NCI-H1930 (cell line): Measurements from ENCODE around the gene THBS1.

Source experiments
- DNase-seq, 2 experiments: peaks; one replicate each; lab custom pipeline; 2025; lab: John Stamatoyannopoulos, UW

Gene THBS1

DNA sequence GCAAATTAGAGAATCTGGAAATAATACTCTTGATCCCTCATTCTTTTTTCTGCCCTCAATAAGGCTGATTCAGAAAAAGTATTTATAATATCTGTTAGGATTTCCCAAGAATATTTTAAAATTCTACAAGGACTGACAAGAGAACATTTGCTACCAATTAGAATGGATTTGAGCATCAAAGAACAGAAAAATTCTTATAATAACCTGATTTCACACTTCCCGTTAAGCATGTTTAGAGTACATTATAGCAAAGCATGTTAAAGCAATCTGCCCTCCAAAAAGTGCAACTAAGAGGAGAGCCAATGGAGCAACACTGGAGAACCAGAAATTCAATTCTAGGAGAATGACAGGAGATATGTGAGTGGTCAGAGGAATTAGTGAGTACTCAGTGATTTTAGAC is 57.2 kb downstream of the THBS1 start:
- no peak for DNase-seq

DNA sequence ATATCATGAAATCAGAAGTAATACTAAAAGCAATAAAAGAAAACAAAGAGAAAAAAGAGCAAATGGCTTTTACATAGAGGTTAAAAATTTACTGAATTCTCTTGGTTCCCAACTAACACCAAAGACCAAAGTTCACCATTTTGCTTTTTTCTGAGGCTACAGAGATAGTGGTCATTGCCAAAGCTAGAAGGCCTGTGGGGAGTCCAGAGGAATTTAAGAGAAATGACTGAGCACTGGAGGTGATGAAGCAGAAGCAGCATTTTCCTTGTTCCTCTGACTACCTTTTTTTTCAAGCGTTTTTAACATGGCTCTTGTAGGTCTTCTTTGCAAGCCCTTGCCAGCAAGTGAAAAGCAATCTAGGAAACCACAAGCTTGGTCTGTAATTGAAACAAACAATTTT is 58.2 kb downstream of the THBS1 start:
- DNase-seq: no peak

DNA sequence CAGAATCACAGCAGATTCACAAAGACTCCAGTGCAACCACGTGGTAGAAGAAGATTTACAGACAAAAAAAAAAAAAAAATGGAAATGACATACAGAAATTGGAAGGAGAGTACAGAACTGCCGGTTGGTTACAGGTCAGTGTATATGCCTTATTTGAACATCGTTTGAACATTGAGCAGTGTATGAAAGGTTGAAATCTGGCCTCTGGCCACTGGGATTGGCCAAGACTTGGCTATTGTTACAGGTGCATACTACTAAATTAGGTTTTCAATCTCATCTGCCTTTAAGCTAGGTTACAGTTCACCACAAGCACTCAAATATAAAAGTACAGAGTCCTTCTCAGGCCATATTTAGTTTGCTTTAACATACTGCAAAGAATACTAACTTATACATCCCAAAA is 59.8 kb downstream of the THBS1 start:
- DNase-seq: no peak

DNA sequence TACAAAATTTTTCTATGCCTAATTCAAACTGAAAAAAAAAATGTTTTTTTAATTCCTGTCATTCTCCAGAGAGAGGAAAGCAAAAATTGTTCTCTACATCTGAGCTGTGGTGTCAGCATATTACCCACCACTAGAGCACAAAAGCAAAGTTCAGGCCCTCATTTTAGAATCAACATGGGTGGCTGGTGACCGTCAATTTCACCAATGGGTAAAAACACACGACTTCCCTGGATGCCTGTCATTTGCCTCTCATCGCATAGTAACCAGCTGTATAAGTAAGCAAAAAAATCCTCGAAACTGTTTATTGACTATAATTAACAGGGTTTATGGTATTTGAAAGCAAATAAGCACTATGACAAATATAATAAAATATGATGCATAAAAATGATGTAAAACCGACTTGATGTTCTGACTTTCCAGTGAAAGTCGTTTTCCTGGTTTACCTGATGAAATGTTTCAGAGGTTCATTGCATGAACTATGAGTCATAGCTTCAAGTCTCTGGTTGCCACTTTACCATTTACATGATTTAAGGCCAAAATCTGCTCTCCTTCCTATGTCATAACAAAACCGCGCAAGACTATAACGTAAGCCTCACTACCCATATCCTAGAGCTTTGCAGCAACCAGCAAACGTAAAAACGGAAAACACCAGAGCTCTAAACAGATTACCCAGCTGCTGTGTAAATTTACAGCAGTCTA is 60.5 kb downstream of the THBS1 start:
- no peak for DNase-seq

DNA sequence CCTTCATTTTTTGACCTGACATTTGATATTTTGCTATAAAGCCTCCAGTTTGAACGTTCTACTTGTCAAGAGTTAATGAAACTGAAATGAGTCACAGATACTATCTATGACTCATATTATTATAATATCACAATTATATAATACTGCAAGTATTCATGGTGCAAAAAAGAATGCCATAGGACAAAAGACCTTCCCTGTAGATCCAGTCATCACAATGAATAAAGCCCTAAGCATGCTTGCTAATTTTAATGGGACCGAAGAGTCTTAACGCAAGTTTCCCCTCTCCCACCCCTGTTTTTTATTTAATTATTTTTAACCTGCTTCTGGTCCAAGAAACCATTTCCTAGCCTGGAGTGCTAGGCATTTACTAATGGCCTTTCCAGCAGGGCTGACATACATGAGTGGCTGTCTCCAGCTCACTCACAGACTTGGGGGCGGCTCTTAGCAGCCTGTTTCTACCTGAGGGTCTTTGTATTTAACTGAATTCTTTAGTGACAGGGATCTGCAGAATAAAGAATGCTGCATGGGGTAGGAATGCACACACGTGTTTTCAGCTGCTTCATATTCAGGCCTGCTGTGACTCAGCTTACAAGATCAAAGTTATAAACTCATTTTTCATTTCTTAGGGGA is 61.2 kb downstream of the THBS1 start:
- no peak for DNase-seq

DNA sequence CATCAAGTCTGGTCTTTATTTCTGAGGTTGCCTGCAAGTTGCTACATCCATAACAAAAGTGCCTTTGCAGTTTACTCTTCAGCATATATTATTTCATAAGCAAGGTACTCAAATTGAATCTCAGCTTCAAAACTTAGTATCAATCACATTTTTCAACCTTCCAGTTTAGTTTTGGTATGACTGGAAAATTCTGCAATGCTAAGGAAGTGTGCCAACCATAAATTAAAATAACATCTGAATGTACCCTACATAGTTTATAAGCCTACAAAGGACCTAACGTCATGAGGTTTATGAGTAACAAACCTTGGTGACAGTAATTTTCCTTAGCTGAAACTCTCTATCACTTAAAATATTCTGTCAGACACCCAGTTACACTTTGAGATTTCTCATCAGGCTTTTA is 62.8 kb downstream of the THBS1 start:
- DNase-seq: no peak

DNA sequence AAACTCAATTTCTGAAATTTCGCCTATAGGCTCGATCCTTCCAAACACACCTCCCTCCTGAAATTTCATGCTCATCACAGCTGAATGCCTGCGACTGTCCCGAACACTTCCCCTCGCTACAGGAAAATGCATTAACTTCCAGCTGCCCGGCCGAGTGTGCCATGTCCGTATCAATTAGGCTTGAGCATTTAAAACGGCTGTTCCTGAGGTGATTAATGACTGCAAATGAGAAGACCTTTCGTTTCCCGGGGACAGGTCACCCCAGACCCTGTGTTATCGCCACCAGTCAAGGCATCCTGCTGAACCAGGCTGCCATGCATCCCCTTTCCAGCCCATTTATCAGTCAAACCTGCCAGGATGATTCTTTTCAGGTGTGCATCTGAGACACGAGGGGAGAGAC is 63.3 kb downstream of the THBS1 start:
- no peak for DNase-seq

DNA sequence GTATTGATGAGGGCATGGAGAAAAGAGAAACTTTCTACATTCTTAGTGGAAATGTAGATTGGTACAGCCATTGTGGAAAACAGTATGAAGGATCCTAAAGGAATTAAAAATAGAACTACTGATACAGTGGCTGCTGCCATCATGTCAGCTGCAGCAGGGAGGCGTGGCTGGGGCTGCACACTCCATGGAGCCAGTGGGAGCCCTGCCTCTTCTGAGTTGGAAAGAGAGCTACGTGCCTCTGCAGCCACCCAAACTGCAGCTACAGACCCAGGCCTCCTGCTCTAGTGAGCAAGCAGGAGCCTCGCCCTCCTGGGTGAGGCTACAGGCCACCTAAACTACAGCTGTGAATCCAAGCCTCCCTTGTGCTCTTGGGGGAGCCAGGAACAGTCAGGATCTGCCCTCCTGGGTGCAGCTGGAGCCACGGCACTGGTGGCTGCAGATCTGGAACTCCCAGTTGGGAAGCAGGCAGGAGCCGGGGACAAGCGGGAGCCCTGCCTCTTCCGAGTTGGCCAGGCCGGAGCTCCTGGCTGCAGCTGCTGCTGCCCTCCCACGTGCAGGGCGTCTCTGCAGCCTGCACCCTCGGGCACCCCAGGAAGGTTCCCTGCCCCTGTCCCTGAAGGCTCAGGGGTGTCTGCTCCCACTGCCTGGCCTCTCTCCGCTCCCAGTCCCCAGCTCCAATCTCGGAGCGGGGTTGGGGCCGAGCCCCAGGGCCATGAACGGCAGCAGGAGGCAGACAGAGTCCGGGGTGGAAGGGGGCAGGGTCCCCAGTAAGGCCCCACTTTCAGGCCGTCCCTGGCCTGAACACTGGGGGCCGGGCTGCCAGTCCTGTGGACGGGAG is 64.5 kb downstream of the THBS1 start:
- DNase-seq: no peak

DNA sequence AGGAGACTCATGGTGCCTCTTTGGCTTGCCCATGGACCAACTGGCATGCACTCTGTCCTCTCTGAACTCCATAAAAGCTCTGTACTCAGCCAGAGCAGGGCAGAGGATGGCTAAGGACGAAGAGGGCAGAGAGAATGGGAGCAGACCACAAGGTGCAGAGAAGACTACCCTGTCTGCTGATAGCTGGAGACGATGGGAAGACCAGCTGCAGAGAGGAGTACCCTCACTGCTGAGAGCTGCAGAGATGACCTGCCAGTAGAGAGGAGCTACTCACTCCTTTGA is 65.0 kb downstream of the THBS1 start:
- DNase-seq: no peak

DNA sequence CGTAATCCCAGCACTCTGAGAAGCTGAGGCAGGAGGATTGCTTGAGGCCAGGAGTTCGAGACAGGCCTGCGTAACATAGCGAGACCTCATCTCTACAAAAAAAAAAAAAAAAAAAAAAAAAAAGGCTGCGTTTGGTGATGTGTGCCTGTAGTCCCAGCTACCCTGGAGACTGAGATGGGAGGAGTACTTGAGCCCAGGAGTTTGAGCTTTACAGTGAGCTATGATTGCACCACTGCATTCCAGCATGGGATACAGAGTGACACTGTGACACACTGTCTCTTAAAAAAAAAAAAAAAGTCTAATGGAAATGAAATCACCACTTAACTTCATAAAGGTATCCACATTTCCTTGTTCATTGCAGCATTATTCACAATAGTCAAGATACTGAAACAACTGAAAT is 65.5 kb downstream of the THBS1 start:
- no peak for DNase-seq
